CD4-positive, alpha-beta T cell (primary cell): ENCODE data around the gene GOLPH3L. TPM values are rescaled to one million over a fixed set of nuclear protein-coding genes. Genes with fewer than 3 reads are reported as not detected.

Experiments used
- ATAC-seq: fragments of 200-7000 bp; cut with Tn5 transposase; one replicate; pipeline ENCODE4 v1.10.0; 2022; ENCODE audit warnings: mild to moderate bottlenecking; ENCODE audit not compliant: poor library complexity
- CTCF ChIA-PET: fragments of 350-600 bp; sonication (Branson Sonifier 250); formaldehyde crosslinking; loops from one replicate; lab custom pipeline; 2021; ENCODE audit warnings: antibody characterized with exemption, inconsistent platforms; lab: Charles Lee
- POLR2A ChIA-PET: fragments of 350-600 bp; sonication (Branson Sonifier 250); formaldehyde crosslinking; loops from one replicate; lab custom pipeline; 2021; ENCODE audit warnings: antibody characterized with exemption, inconsistent platforms; lab: Charles Lee
- DNase-seq, 14 experiments: peaks; one replicate each; pipeline ENCODE4 v3.0.0-alpha.2; 2013 to 2020; ENCODE audit warnings: mixed read lengths in 2 of 14
- H3K27ac ChIP-seq, 2 donors: one replicate each; pipeline versions ENCODE4 v1.5.1 to v1.7.0; 2013; ENCODE audit warnings: low read length in 2 of 2, low read depth in 1 of 2, mild to moderate bottlenecking in 1 of 2
- H3K27me3 ChIP-seq, 2 experiments: 1 replicate in 1 of 2; 2 replicates in 1 of 2; pipeline versions ENCODE4 v1.6.1 to v1.7.0; 2013; ENCODE audit warnings: low read length in 2 of 2, control low read depth in 1 of 2, mild to moderate bottlenecking in 1 of 2, moderate library complexity in 1 of 2; ENCODE audit not compliant: insufficient read depth in 2 of 2, control insufficient read depth in 1 of 2
- H3K36me3 ChIP-seq: one replicate; pipeline ENCODE4 v1.6.1; 2013; ENCODE audit warnings: low read length, control low read depth; ENCODE audit not compliant: insufficient read depth
- H3K4me1 ChIP-seq: one replicate; pipeline ENCODE4 v1.6.1; 2013; ENCODE audit warnings: low read length, control low read depth; ENCODE audit not compliant: insufficient read depth
- H3K4me3 ChIP-seq: one replicate; pipeline ENCODE4 v1.5.1; 2013; ENCODE audit warnings: mild to moderate bottlenecking, low read length, moderate library complexity
- H3K9me3 ChIP-seq, 2 experiments: 1 replicate in 1 of 2; 2 replicates in 1 of 2; pipeline versions ENCODE4 v1.6.1 to v1.7.0; 2013; ENCODE audit warnings: low read length in 2 of 2, mild to moderate bottlenecking in 2 of 2, control low read depth in 1 of 2, moderate library complexity in 1 of 2; ENCODE audit not compliant: control insufficient read depth in 1 of 2, insufficient read depth in 1 of 2
- H3K27ac Mint-ChIP-seq: one replicate; pipeline ENCODE4 v1.8.0; 2020; ENCODE audit warnings: mixed read lengths
- H3K27me3 Mint-ChIP-seq: one replicate; pipeline ENCODE4 v1.8.0; 2021; ENCODE audit warnings: mixed read lengths
- H3K36me3 Mint-ChIP-seq: one replicate; pipeline ENCODE4 v1.8.0; 2021; ENCODE audit warnings: low read depth, mixed read lengths
- H3K4me1 Mint-ChIP-seq: one replicate; pipeline ENCODE4 v1.8.0; 2021; ENCODE audit warnings: low read depth, mixed read lengths
- H3K4me3 Mint-ChIP-seq: one replicate; pipeline ENCODE4 v1.8.0; 2020; ENCODE audit warnings: mild to moderate bottlenecking, mixed read lengths
- H3K9me3 Mint-ChIP-seq: one replicate; pipeline ENCODE4 v1.8.0; 2020; ENCODE audit warnings: mixed read lengths
- intact Hi-C, 2 experiments: fragments of 100-400 bp; cut with DNase I in 1 of 2; cut with micrococcal nuclease in 1 of 2; formaldehyde crosslinking; loops; one replicate each; pipeline versions ENCODE4 v1.15.1 to v1.9.0; 2023 to 2025; cut with DNase I, micrococcal nuclease
- total RNA-seq, 174 experiments: library from RNA in 2 of 174; stranded (reverse) in 2 of 174; gene quantifications; one replicate each; pipeline ENCODE4 v1.2.3 and lab custom pipeline; 2021 to 2026
- TF ChIP-seq, protein P1 (sequence below): fragments of 200-600 bp; IDR thresholded peaks from one replicate; pipeline ENCODE4 v1.8.0; 2022; ENCODE audit warnings: antibody characterized with exemption, mild to moderate bottlenecking

Gene GOLPH3L
- total RNA-seq, 2 experiments from 2014 or later: 2.4 to 2.6 TPM

DNA sequence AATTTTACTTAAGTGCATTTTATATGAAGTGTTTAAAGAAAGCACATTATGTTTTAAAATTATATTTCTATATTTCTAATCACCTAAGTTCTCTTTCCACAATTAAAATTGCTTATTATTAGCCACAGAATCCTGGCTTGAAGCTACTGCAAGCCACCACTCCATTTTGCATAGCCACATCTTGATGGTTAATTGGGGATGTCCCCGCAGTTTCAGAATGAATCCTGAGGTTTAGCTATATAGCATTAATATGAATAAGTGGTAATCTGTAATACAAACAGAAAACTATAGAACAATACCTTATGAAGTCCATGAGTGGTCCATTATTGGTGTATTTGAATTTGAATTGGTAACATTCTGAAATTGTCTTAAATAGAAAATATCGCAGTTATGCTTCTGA, 11.6 kb upstream of the GOLPH3L start:
- H3K4me3 ChIP-seq: no peak overlapping the region
- Mint-ChIP-seq H3K36me3 (no peaks in the 10 kb centered on the region), H3K27me3 (no peaks in the 10 kb centered on the region), H3K27ac (no peak overlapping the region), H3K4me3 (no peak overlapping the region), H3K9me3 (no peaks in the 10 kb centered on the region), H3K4me1 (no peaks in the 10 kb centered on the region)
- H3K27ac ChIP-seq: no peak overlapping the region
- DNase-seq: no peak
- H3K9me3 ChIP-seq: no peaks in the 10 kb centered on the region
- H3K4me1 ChIP-seq: no peaks in the 10 kb centered on the region
- CTCF ChIA-PET: no interaction called here
- intact Hi-C loops: no loop called here
- ATAC-seq: no peak
- H3K36me3 ChIP-seq: no peaks in the 10 kb centered on the region
- no peaks in the 10 kb centered on the region for H3K27me3 ChIP-seq
- POLR2A ChIA-PET: no interaction called here
- TF ChIP-seq, protein P1, sequence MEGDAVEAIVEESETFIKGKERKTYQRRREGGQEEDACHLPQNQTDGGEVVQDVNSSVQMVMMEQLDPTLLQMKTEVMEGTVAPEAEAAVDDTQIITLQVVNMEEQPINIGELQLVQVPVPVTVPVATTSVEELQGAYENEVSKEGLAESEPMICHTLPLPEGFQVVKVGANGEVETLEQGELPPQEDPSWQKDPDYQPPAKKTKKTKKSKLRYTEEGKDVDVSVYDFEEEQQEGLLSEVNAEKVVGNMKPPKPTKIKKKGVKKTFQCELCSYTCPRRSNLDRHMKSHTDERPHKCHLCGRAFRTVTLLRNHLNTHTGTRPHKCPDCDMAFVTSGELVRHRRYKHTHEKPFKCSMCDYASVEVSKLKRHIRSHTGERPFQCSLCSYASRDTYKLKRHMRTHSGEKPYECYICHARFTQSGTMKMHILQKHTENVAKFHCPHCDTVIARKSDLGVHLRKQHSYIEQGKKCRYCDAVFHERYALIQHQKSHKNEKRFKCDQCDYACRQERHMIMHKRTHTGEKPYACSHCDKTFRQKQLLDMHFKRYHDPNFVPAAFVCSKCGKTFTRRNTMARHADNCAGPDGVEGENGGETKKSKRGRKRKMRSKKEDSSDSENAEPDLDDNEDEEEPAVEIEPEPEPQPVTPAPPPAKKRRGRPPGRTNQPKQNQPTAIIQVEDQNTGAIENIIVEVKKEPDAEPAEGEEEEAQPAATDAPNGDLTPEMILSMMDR: no peak

- DNase-seq: no peak
- Histone ChIP-seq H3K27me3 (no peaks in the 10 kb centered on the region), H3K27ac (no peak overlapping the region), H3K36me3 (no peaks in the 10 kb centered on the region), H3K4me3 (no peak overlapping the region), H3K4me1 (no peaks in the 10 kb centered on the region), H3K9me3 (no peaks in the 10 kb centered on the region)
- ChIA-PET POLR2A (no interaction called here), CTCF (no interaction called here)
- no peaks in the 10 kb centered on the region for H3K4me1 Mint-ChIP-seq
- H3K36me3 Mint-ChIP-seq: no peaks in the 10 kb centered on the region
- no peak overlapping the region for H3K4me3 Mint-ChIP-seq
- ATAC-seq: no peak
- no peak overlapping the region for H3K27ac Mint-ChIP-seq
- intact Hi-C loops: no loop called here
- no peaks in the 10 kb centered on the region for H3K9me3 Mint-ChIP-seq
- TF ChIP-seq, protein P1: no peak
- H3K27me3 Mint-ChIP-seq: peaks cover 2% of the 10 kb centered on the region
These were observed 9.1 kb upstream of the GOLPH3L start for GRCh38 chr1:150706091-150706490.

GRCh38 chr1:150703427-150703826, 6.5 kb upstream of the GOLPH3L start:
- Mint-ChIP-seq H3K27me3 (peaks cover 4% of the 10 kb centered on the region), H3K27ac (no peak overlapping the region), H3K4me1 (no peaks in the 10 kb centered on the region), H3K9me3 (no peaks in the 10 kb centered on the region), H3K36me3 (no peaks in the 10 kb centered on the region), H3K4me3 (no peak overlapping the region)
- TF ChIP-seq, protein P1: no peak
- no peak for DNase-seq
- no peaks in the 10 kb centered on the region for H3K4me1 ChIP-seq
- POLR2A ChIA-PET: no interaction called here
- no peak for ATAC-seq
- no peaks in the 10 kb centered on the region for H3K36me3 ChIP-seq
- no peak overlapping the region for H3K4me3 ChIP-seq
- H3K27me3 ChIP-seq: no peaks in the 10 kb centered on the region
- CTCF ChIA-PET: no interaction called here
- intact Hi-C loops: no loop called here
- H3K27ac ChIP-seq: no peak overlapping the region
- no peaks in the 10 kb centered on the region for H3K9me3 ChIP-seq
